Ovary (tissue), 3 donors: Measurements from ENCODE around the gene STARD4.

Experiments
- EP300 ChIP-seq: sonication (generic); formaldehyde crosslinking; IDR thresholded peaks from one replicate; pipeline ENCODE4 v1.6.1; 2017; ENCODE audit warnings: antibody characterized with exemption
- TF ChIP-seq, protein P1 (sequence below), 3 donors: fragments of 450-650 bp in 2 of 3; fragments of 200-600 bp in 1 of 3; IDR thresholded peaks; one replicate each; pipeline versions ENCODE4 v1.5.1 to v1.8.0; 2016 to 2022; ENCODE audit warnings: antibody characterized with exemption in 3 of 3, mild to moderate bottlenecking in 1 of 3
- donor health status: DM: no; HTN: no; CAD: no.

DNA sequence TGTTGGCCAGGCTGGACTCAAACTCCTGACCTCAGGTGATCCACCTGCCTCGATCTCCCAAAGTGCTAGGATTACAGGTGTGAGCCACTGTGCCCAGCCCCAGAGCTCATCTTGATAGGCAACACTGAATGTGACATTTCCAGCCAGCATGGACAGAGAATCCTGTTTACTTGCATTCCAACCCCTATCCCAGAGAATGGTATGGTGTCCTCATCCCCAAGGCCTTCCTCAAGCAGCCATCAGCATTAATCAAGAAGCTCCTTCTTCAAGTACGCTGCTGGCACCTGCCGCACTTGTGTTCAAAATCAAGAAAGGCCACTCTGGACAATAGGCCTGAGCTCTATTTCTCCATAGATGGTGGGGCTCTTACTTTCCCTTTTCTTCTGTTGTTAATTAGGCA is 40.2 kb downstream of the STARD4 start:
- TF ChIP-seq, protein P1, sequence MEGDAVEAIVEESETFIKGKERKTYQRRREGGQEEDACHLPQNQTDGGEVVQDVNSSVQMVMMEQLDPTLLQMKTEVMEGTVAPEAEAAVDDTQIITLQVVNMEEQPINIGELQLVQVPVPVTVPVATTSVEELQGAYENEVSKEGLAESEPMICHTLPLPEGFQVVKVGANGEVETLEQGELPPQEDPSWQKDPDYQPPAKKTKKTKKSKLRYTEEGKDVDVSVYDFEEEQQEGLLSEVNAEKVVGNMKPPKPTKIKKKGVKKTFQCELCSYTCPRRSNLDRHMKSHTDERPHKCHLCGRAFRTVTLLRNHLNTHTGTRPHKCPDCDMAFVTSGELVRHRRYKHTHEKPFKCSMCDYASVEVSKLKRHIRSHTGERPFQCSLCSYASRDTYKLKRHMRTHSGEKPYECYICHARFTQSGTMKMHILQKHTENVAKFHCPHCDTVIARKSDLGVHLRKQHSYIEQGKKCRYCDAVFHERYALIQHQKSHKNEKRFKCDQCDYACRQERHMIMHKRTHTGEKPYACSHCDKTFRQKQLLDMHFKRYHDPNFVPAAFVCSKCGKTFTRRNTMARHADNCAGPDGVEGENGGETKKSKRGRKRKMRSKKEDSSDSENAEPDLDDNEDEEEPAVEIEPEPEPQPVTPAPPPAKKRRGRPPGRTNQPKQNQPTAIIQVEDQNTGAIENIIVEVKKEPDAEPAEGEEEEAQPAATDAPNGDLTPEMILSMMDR (IDR thresholded peaks at IDR 0.05): no peak
- TF ChIP-seq EP300: no peak
